ENCODE data around the gene GJD3. TPM values are rescaled to one million over a fixed set of nuclear protein-coding genes. Genes with fewer than 3 reads are reported as not detected.

The GJD3 gene
- total RNA-seq, 2 donors from 2014 or later: 0.40 to 0.85 TPM

DNA sequence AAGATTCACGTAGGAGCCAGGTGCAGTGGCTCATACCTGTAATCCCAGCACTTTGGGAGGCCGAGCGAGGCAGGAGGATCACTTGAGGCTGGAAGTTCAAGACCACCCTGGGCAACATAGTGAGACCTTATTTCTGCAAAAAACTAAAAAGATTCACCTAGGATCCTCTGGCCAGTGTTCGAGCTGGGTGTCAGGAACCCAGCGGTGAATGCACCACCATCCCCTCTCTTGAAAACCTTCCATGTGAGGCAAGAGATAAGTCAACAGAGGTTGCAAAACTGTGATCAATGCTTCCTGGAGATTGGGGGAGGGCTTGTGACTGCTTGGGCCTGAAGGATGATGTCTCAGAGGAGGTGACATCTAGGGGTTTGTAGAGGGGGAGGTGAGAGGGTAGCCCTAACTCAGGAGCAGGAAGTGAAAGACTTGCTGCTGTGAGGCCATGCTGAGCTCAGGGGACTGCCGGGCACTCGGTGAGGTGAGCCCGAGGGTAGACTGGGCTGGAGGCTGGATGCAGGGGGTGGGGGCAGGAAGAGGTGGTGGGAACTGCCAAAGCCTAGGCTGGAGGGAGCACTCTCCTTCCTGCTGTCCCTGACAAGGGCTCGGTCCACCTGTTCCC, 11.7 kb downstream of the GJD3 start:
- no peaks in the 10 kb centered on the region for H3K9me3 ChIP-seq
- H3K4me1 ChIP-seq: peaks cover 7% of the 10 kb centered on the region
- TF ChIP-seq, protein P1, sequence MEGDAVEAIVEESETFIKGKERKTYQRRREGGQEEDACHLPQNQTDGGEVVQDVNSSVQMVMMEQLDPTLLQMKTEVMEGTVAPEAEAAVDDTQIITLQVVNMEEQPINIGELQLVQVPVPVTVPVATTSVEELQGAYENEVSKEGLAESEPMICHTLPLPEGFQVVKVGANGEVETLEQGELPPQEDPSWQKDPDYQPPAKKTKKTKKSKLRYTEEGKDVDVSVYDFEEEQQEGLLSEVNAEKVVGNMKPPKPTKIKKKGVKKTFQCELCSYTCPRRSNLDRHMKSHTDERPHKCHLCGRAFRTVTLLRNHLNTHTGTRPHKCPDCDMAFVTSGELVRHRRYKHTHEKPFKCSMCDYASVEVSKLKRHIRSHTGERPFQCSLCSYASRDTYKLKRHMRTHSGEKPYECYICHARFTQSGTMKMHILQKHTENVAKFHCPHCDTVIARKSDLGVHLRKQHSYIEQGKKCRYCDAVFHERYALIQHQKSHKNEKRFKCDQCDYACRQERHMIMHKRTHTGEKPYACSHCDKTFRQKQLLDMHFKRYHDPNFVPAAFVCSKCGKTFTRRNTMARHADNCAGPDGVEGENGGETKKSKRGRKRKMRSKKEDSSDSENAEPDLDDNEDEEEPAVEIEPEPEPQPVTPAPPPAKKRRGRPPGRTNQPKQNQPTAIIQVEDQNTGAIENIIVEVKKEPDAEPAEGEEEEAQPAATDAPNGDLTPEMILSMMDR (IDR thresholded peaks at IDR 0.05): no peak
- peaks cover 6% of the 10 kb centered on the region for H3K36me3 ChIP-seq
- intact Hi-C loops (cut with DNase I): no loop called here
- no peak overlapping the region for H3K9ac ChIP-seq (ENCODE audit: low read depth in 2 of 2, low read length in 2 of 2)
- H3K27me3 ChIP-seq: no peaks in the 10 kb centered on the region
- no peak overlapping the region for H3K4me3 ChIP-seq
- DNase-seq: no peak
- no peak overlapping the region for H3K27ac ChIP-seq

DNA sequence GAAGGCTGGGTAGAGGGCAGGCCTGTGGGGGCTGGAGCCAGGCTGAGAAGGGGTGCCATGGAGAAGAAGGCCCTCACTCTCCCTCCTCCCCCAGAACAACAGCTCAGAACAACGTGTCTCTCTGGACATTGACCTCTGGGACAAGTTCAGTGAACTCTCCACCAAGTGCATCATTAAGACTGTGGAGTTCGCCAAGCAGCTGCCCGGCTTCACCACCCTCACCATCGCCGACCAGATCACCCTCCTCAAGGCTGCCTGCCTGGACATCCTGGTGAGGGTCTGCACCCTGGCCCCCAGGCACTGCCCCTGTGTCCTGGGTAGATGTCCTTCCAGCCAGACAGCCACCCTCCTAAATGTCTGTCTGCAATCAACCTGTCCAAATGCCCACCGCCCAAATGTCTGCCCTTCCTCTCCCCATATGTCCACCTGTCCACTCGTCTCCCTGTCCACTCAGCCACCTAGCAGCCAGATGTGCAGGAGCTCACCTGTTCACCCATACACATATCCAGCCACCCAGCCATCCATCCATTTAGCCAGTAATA, 12.2 kb downstream of the GJD3 start:
- no peak overlapping the region for H3K9ac ChIP-seq (ENCODE audit: low read depth in 2 of 2, low read length in 2 of 2)

DNA sequence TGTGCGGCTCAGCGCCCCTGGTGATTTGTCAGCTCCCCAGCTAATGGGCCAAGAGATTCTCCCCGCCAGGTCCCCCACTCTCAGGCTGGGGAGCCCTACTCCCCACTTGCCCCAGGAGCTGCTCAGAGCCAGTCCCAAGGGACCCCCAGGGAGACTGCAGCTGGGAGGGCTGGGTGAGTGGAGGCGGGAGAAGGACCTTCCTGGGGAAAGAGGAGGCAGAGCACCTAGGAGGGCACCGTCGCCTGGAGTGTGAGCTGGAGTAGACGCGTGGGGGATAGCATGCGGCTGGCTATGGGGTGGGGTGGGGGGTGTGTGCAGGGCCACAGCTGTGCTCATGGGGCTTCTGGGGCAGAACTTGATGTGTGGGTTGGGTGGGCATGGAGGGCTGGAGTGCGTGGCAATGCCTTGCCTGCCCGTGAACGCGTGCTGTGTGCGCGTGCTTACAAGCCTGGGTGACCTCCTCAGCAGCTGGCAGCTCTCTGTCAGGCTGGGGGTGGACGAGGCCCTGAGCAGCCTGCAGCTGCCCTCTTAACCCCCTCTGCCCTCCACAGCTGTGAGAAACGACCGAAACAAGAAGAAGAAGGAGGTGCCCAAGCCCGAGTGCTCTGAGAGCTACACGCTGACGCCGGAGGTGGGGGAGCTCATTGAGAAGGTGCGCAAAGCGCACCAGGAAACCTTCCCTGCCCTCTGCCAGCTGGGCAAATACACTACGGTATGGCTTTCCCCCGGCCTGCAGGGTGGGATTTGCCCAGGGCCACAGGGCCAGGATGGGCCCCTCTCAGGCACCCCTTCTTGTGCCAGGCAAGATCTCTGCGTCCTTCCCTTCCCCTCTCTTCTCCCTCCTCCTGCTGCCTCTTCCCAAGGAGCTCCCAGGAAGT, 12.9 kb downstream of the GJD3 start:
- no peak overlapping the region for H3K27ac ChIP-seq
- H3K9ac ChIP-seq (ENCODE audit: low read depth in 2 of 2, low read length in 2 of 2): no peak overlapping the region
- H3K4me3 ChIP-seq: no peak overlapping the region
- no peaks in the 10 kb centered on the region for H3K9me3 ChIP-seq
- H3K27me3 ChIP-seq: no peaks in the 10 kb centered on the region
- peaks cover 6% of the 10 kb centered on the region for H3K36me3 ChIP-seq
- peak; percentile 16 for DNase-seq
- TF ChIP-seq, protein P1 (IDR thresholded peaks at IDR 0.05): no peak
- peaks cover 19% of the 10 kb centered on the region for H3K4me1 ChIP-seq
- intact Hi-C loops (cut with DNase I): no loop called here

More for the DNA sequence above, 12.2 kb downstream of the GJD3 start:
- TF ChIP-seq, protein P1 (IDR thresholded peaks at IDR 0.05): no peak
- no peaks in the 10 kb centered on the region for H3K27me3 ChIP-seq
- no peaks in the 10 kb centered on the region for H3K9me3 ChIP-seq
- peaks cover 6% of the 10 kb centered on the region for H3K36me3 ChIP-seq
- no peak for DNase-seq
- H3K4me1 ChIP-seq: peaks cover 13% of the 10 kb centered on the region
- intact Hi-C loops (cut with DNase I): no loop called here
- no peak overlapping the region for H3K4me3 ChIP-seq
- no peak overlapping the region for H3K27ac ChIP-seq

DNA sequence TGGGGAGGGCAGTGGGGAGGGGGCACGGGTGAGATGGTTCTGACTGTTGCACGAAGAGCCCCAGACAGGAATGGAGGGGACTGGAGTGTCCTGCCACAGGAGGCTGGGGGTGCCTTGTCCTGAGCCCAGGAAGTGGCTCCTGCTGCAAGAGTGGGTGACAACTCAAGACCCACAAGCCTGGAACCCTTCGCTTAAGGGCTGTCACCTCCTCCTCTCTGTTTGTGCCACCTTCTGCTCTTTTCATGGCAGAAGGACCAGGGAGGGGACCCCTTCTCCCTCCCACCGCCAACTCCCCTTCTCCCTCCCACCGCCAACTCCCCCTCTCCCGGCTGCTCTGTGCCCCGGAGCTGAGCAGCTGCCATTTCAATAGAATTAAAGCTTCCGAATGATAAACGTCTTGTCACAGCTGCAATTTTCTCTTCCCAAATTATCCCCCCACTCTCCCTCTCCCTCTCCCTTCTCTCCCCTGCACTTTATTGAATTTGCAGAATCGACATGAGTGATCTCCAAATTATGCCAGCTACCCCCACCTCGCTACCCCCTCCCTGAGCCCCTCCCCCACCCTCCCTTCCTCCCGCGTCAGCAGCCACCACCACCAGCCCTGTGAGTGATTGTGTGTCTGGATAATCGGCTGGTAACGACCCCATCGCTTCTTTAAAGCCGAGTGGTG, 13.7 kb downstream of the GJD3 start:
- Histone ChIP-seq H3K9me3 (no peaks in the 10 kb centered on the region), H3K4me3 (no peak overlapping the region), H3K27me3 (no peaks in the 10 kb centered on the region), H3K9ac (ENCODE audit: low read depth in 2 of 2, low read length in 2 of 2) (no peak overlapping the region), H3K36me3 (peaks cover 6% of the 10 kb centered on the region), H3K27ac (no peak overlapping the region), H3K4me1 (peaks cover 27% of the 10 kb centered on the region)
- intact Hi-C loops (cut with DNase I): no loop called here
- no peak for DNase-seq
- TF ChIP-seq, protein P1 (IDR thresholded peaks at IDR 0.05): no peak
